SJSA1 (cell line): Measurements from ENCODE around the gene RABGAP1. TPM values are rescaled to one million over a fixed set of nuclear protein-coding genes. Genes with fewer than 3 reads are reported as not detected.

Source experiments
- DNase-seq, 2 experiments: peaks; one replicate each; pipeline ENCODE4 v3.0.0-alpha.2; 2015 to 2020; ENCODE audit warnings: low spot score in 2 of 2, low read depth in 1 of 2
- H3K27ac ChIP-seq: fragments of 250-450 bp; sonication (Bioruptor Pico); 2 replicates; pipeline ENCODE4 v1.5.1; 2020; ENCODE audit warnings: mild to moderate bottlenecking, moderate library complexity
- H3K27me3 ChIP-seq: fragments of 250-450 bp; sonication (Bioruptor Pico); replicated peaks from 2 replicates; pipeline ENCODE4 v1.5.1; 2020; ENCODE audit warnings: mild to moderate bottlenecking, moderate library complexity
- H3K36me3 ChIP-seq: fragments of 250-450 bp; sonication (Bioruptor Pico); 2 replicates; pipeline ENCODE4 v1.5.1; 2020; ENCODE audit warnings: mild to moderate bottlenecking
- H3K4me1 ChIP-seq: fragments of 250-450 bp; sonication (Bioruptor Pico); replicated peaks from 2 replicates; pipeline ENCODE4 v1.6.1; 2021; ENCODE audit warnings: mild to moderate bottlenecking
- H3K4me3 ChIP-seq: fragments of 250-450 bp; sonication (Bioruptor Pico); 2 replicates; pipeline ENCODE4 v1.5.1; 2020; ENCODE audit warnings: mild to moderate bottlenecking
- H3K9me3 ChIP-seq: fragments of 250-450 bp; sonication (Bioruptor Pico); replicated peaks from 2 replicates; pipeline ENCODE4 v1.5.1; 2020; ENCODE audit warnings: mild to moderate bottlenecking
- total RNA-seq: library from RNA; depleted of rRNA; stranded (reverse); fragments of >200 nt; shearing (Covaris generic); gene quantifications from 2 replicates; pipeline ENCODE4 v1.2.3, GENCODE V29; 2014

The RABGAP1 gene
- total RNA-seq, 1 experiment from 2014 or later: 27.8 TPM

- Histone ChIP-seq H3K27ac (no peak overlapping the region), H3K27me3 (no peaks in the 10 kb centered on the region), H3K4me3 (no peak overlapping the region), H3K36me3 (0 out of 2 replicates have a peak, but pooled peaks cover 2% of the 10 kb centered on the region), H3K9me3 (no peaks in the 10 kb centered on the region), H3K4me1 (peaks cover 23% of the 10 kb centered on the region)
- no peak for DNase-seq
Observed at GRCh38 chr9:123034881-123035510, 94.2 kb downstream of the RABGAP1 start.

- H3K27ac ChIP-seq: no peak overlapping the region
- no peak overlapping the region for H3K4me3 ChIP-seq
- no peak for DNase-seq
- H3K27me3 ChIP-seq: no peaks in the 10 kb centered on the region
- 0 out of 2 replicates have a peak, but pooled peaks cover 2% of the 10 kb centered on the region for H3K36me3 ChIP-seq
- H3K9me3 ChIP-seq: no peaks in the 10 kb centered on the region
- peaks cover 23% of the 10 kb centered on the region for H3K4me1 ChIP-seq
Observed at GRCh38 chr9:123035791-123036190, 95.0 kb downstream of the RABGAP1 start.

GRCh38 chr9:123036893-123037545, 96.2 kb downstream of the RABGAP1 start:
- Histone ChIP-seq H3K27ac (peak overlapping the region; percentile 15), H3K9me3 (no peaks in the 10 kb centered on the region), H3K27me3 (no peaks in the 10 kb centered on the region)

GRCh38 chr9:123039617-123040219, 98.9 kb downstream of the RABGAP1 start:
- Histone ChIP-seq H3K36me3 (peaks cover 21% of the 10 kb centered on the region), H3K9me3 (no peaks in the 10 kb centered on the region; the same call in 1 of the 2 replicates), H3K27ac (no peak overlapping the region), H3K27me3 (no peaks in the 10 kb centered on the region), H3K4me1 (peaks cover 22% of the 10 kb centered on the region), H3K4me3 (no peak overlapping the region)
- no peak for DNase-seq

More at GRCh38 chr9:123036893-123037545, 96.2 kb downstream of the RABGAP1 start:
- peak in 1 of 2 experiments; percentile 27 for DNase-seq
- H3K4me3 ChIP-seq: no peak overlapping the region
- H3K4me1 ChIP-seq: peaks cover 23% of the 10 kb centered on the region
- peaks cover 11% of the 10 kb centered on the region for H3K36me3 ChIP-seq

- no peaks in the 10 kb centered on the region; the same call in 1 of the 2 replicates for H3K9me3 ChIP-seq
Observed at GRCh38 chr9:123040801-123041200, 100.0 kb downstream of the RABGAP1 start.

GRCh38 chr9:123041489-123041888, 100.7 kb downstream of the RABGAP1 start:
- Histone ChIP-seq H3K27ac (no peak overlapping the region), H3K9me3 (no peaks in the 10 kb centered on the region; the same call in 1 of the 2 replicates), H3K4me3 (no peak overlapping the region), H3K4me1 (peaks cover 17% of the 10 kb centered on the region), H3K36me3 (peaks cover 21% of the 10 kb centered on the region), H3K27me3 (no peaks in the 10 kb centered on the region)
- no peak for DNase-seq

More at GRCh38 chr9:123040801-123041200, 100.0 kb downstream of the RABGAP1 start:
- Histone ChIP-seq H3K27me3 (no peaks in the 10 kb centered on the region), H3K36me3 (peaks cover 21% of the 10 kb centered on the region), H3K27ac (no peak overlapping the region), H3K4me1 (peaks cover 22% of the 10 kb centered on the region), H3K4me3 (no peak overlapping the region)
- DNase-seq: no peak

GRCh38 chr9:123043081-123043939, 102.5 kb downstream of the RABGAP1 start:
- Histone ChIP-seq H3K27ac (no peak overlapping the region), H3K4me3 (no peak overlapping the region), H3K9me3 (no peaks in the 10 kb centered on the region; the same call in 1 of the 2 replicates), H3K36me3 (peaks cover 21% of the 10 kb centered on the region), H3K4me1 (peaks cover 6% of the 10 kb centered on the region), H3K27me3 (no peaks in the 10 kb centered on the region)
- DNase-seq: no peak

GRCh38 chr9:123044586-123044985, 103.8 kb downstream of the RABGAP1 start:
- no peaks in the 10 kb centered on the region; the same call in 1 of the 2 replicates for H3K9me3 ChIP-seq
- H3K27me3 ChIP-seq: no peaks in the 10 kb centered on the region
- no peak for DNase-seq
- H3K4me3 ChIP-seq: no peak overlapping the region
- H3K4me1 ChIP-seq: peaks cover 6% of the 10 kb centered on the region
- peak overlapping the region; percentile 9; the same call in 1 of the 2 replicates for H3K27ac ChIP-seq
- peaks cover 21% of the 10 kb centered on the region for H3K36me3 ChIP-seq

GRCh38 chr9:123046406-123047195, 105.8 kb downstream of the RABGAP1 start:
- Histone ChIP-seq H3K36me3 (peaks cover 14% of the 10 kb centered on the region), H3K27me3 (no peaks in the 10 kb centered on the region), H3K4me1 (peaks cover 6% of the 10 kb centered on the region), H3K4me3 (no peak overlapping the region), H3K9me3 (no peaks in the 10 kb centered on the region; the same call in 1 of the 2 replicates), H3K27ac (no peak overlapping the region)
- no peak for DNase-seq

GRCh38 chr9:123048748-123049147, 107.9 kb downstream of the RABGAP1 start:
- no peak overlapping the region for H3K4me3 ChIP-seq
- no peaks in the 10 kb centered on the region for H3K27me3 ChIP-seq
- H3K27ac ChIP-seq: no peak overlapping the region
- peaks cover 6% of the 10 kb centered on the region for H3K4me1 ChIP-seq
- peaks cover 8% of the 10 kb centered on the region for H3K36me3 ChIP-seq
- H3K9me3 ChIP-seq: no peaks in the 10 kb centered on the region; the same call in 1 of the 2 replicates
- no peak for DNase-seq

- peaks cover under 1% of the 10 kb centered on the region; the same call in 1 of the 2 replicates for H3K4me1 ChIP-seq
- H3K27ac ChIP-seq: no peak overlapping the region
- H3K4me3 ChIP-seq: no peak overlapping the region
- no peaks in the 10 kb centered on the region for H3K9me3 ChIP-seq
- peaks cover under 1% of the 10 kb centered on the region; the same call in 1 of the 2 replicates for H3K36me3 ChIP-seq
- no peaks in the 10 kb centered on the region for H3K27me3 ChIP-seq
- DNase-seq: no peak
Observed at GRCh38 chr9:123049589-123050222, 108.9 kb downstream of the RABGAP1 start.

GRCh38 chr9:123053046-123053445, 112.2 kb downstream of the RABGAP1 start:
- DNase-seq: no peak
- no peak overlapping the region for H3K27ac ChIP-seq
- H3K36me3 ChIP-seq: peaks cover 2% of the 10 kb centered on the region; the same call in 1 of the 2 replicates
- H3K27me3 ChIP-seq: no peaks in the 10 kb centered on the region
- H3K4me3 ChIP-seq: no peak overlapping the region
- no peaks in the 10 kb centered on the region; the same call in 1 of the 2 replicates for H3K4me1 ChIP-seq
- no peaks in the 10 kb centered on the region for H3K9me3 ChIP-seq
